Heart left ventricle (tissue), 16 donors: Measurements from ENCODE around the gene NIPA2. TPM values are rescaled to one million over a fixed set of nuclear protein-coding genes. Genes with fewer than 3 reads are reported as not detected.

ENCODE experiments used
- ATAC-seq, 4 donors: fragments of 200-7000 bp; cut with Tn5 transposase; one replicate each; pipeline ENCODE4 v1.9.1; 2020 to 2022; ENCODE audit warnings: moderate library complexity in 4 of 4, mild to moderate bottlenecking in 3 of 4, moderate number of reproducible peaks in 1 of 4
- DNase-seq, 5 donors: peaks; one replicate each; pipeline ENCODE4 v3.0.0-alpha.2; 2020
- H3K27ac ChIP-seq, 12 donors: fragments of 200-600 bp; sonication (generic) in 4 of 12; one replicate each; pipeline versions ENCODE4 v1.5.0 to v1.8.0; 2016 to 2022; ENCODE audit warnings: mild to moderate bottlenecking in 2 of 12
- H3K27me3 ChIP-seq, 9 donors: fragments of 200-600 bp; sonication (generic) in 2 of 9; one replicate each; pipeline versions ENCODE4 v1.5.1 to v1.8.0; 2016 to 2022; ENCODE audit warnings: mild to moderate bottlenecking in 3 of 9
- H3K36me3 ChIP-seq, 9 donors: fragments of 200-600 bp; sonication (generic) in 2 of 9; one replicate each; pipeline versions ENCODE4 v1.5.0 to v1.8.0; 2018 to 2022; ENCODE audit warnings: mild to moderate bottlenecking in 2 of 9
- H3K4me1 ChIP-seq, 12 donors: fragments of 200-600 bp; sonication (generic) in 4 of 12; one replicate each; pipeline versions ENCODE4 v1.5.0 to v1.8.0; 2016 to 2022; ENCODE audit warnings: mild to moderate bottlenecking in 3 of 12
- H3K4me3 ChIP-seq, 12 donors: fragments of 200-600 bp; sonication (generic) in 4 of 12; one replicate each; pipeline versions ENCODE4 v1.5.0 to v1.8.0; 2017 to 2022; ENCODE audit warnings: mild to moderate bottlenecking in 9 of 12, moderate library complexity in 4 of 12
- H3K9me3 ChIP-seq, 12 donors: fragments of 200-600 bp; sonication (generic) in 4 of 12; one replicate each; pipeline versions ENCODE4 v1.5.0 to v1.8.0; 2016 to 2022; ENCODE audit warnings: mild to moderate bottlenecking in 1 of 12
- POLR2A ChIP-seq, 2 donors: fragments of 450-650 bp; IDR thresholded peaks; one replicate each; pipeline ENCODE4 v1.6.1; 2017; ENCODE audit warnings: antibody characterized with exemption in 2 of 2, mild to moderate bottlenecking in 2 of 2, moderate library complexity in 2 of 2
- WGBS, 4 donors: extraction: QIAGEN DNeasy Blood & Tissue Kit in 2 of 4; methylation state at CpG; one replicate each; pipeline versions ENCODE4 v1.1.5 to v1.1.7; 2013 to 2018; 5-methylcytosine and 5-hydroxymethylcytosine counted together
- intact Hi-C, 10 donors: fragments of 100-400 bp; cut with DNase I; formaldehyde crosslinking; loops; one replicate each; pipeline versions ENCODE4 v1.11.1 to v1.14.2; 2022
- polyA plus RNA-seq, 2 donors: library from polyadenylated mRNA; stranded (reverse); fragments of 200-250 nt; gene quantifications; one replicate each; pipeline ENCODE4 v1.2.3, GENCODE V29; 2013
- total RNA-seq, 9 donors: library from RNA; depleted of rRNA in 2 of 9; stranded (reverse); fragments of >200 nt in 2 of 9; fragmentation: NEBNext Ultra II Directional in 3 of 9; extraction: Animal tissue kit (Norgen Biotek cat#: 25700) in 3 of 9; gene quantifications; one replicate each; pipeline versions ENCODE4 v1.1.0 to v1.2.4, GENCODE V29; 2016 to 2023
- TF ChIP-seq, protein P1 (sequence below), 12 donors: fragments of 200-600 bp; sonication (generic) in 4 of 12; IDR thresholded peaks; one replicate each; pipeline versions ENCODE4 v1.5.0 to v1.8.0; 2018 to 2022; ENCODE audit warnings: antibody characterized with exemption in 12 of 12, mild to moderate bottlenecking in 5 of 12
- donor health status: ischemic (EF 13 %, LVEDD 7.1; RV severe dilation, severe dysfunction).
- donor health status: healthy with polysubstance abuse.
- donor health status: DM: no; HTN: yes; CAD: no.
- donor health status: DM: no; HTN: no; CAD: no.
- donor health status: ischemic (EF 25% LVEDD 6.9; RV normal size, moderate dysfunction).
- donor health status: ischemic (EF 25% LVEDD 5.7; RV mildly dilated, moderate dysfunction).
- donor health status: healthy.
- donor health status: DM: yes; HTN: yes; CAD: no.
- donor health status: ischemic (EF 35%, LVEDD 5.7; RV mildly dilated, moderate dysfunction).
- donor health status: nonischemic (EF 11% LVEDD 7.7; RV severe dilation, severe dysfunction).
- donor health status: DM: yes; HTN: yes; CAD: no.
- donor health status: PGD.
- donor health status: ischemic (EF 29% LVEDD 5.4; RV normal size, mild dysfunction).
- donor health status: nonischemic (EF 23%, LVEDD 6.1; RV moderate dilation, normal function).

NIPA2 gene
- total and polyA plus RNA-seq, 11 donors, result 5.3 to 47.0 (median 20.6) TPM

DNA sequence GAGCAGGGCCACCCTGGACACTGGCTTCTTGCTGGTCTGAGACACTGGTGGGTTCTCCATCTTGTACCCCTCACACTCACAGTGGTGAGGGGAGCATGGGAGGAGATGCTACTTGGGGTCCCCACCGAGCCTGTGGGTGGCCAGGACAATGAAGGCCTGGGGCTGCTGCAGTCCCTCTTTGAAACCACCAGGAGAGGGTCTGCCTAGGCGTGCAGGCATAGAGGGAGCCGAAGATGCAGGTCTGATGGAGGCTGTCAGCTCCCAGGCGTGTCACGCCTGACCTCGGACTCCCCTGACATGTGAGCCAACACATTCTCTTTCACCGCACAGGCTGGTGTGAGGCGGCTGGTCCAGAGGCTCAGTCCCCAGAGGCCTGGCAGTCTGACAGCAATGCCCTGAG, 39.1 kb downstream of the NIPA2 start:
- ATAC-seq (peak in 2 of 4 donors; percentile 5 to 17), DNase-seq (no peak)
- H3K9me3 ChIP-seq, result no peaks in the 10 kb centered on the region
- peaks cover 0 to 4% (median 0%) of the 10 kb centered on the region in 12 donors for H3K4me1 ChIP-seq
- 90 to 95% (median 93%) methylated on average over 8 of the region's 8 CpGs for WGBS, 4 donors
- H3K27me3 ChIP-seq, result no peaks in the 10 kb centered on the region
- peaks cover 0 to 100% (median 97%) of the 10 kb centered on the region in 9 donors for H3K36me3 ChIP-seq
- intact Hi-C loops, result loop anchor here in 1 of 10 donors (10.0 kb wide), 1 partner anchor 73 kb away; no protein-coding TSS in a partner anchor
- H3K27ac ChIP-seq, result no peak overlapping the region
- H3K4me3 ChIP-seq, result no peak overlapping the region
- no peak for TF ChIP-seq POLR2A (IDR thresholded peaks at IDR 0.05)
- TF ChIP-seq, protein P1, sequence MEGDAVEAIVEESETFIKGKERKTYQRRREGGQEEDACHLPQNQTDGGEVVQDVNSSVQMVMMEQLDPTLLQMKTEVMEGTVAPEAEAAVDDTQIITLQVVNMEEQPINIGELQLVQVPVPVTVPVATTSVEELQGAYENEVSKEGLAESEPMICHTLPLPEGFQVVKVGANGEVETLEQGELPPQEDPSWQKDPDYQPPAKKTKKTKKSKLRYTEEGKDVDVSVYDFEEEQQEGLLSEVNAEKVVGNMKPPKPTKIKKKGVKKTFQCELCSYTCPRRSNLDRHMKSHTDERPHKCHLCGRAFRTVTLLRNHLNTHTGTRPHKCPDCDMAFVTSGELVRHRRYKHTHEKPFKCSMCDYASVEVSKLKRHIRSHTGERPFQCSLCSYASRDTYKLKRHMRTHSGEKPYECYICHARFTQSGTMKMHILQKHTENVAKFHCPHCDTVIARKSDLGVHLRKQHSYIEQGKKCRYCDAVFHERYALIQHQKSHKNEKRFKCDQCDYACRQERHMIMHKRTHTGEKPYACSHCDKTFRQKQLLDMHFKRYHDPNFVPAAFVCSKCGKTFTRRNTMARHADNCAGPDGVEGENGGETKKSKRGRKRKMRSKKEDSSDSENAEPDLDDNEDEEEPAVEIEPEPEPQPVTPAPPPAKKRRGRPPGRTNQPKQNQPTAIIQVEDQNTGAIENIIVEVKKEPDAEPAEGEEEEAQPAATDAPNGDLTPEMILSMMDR (IDR thresholded peaks at IDR 0.05), result no peak

DNA sequence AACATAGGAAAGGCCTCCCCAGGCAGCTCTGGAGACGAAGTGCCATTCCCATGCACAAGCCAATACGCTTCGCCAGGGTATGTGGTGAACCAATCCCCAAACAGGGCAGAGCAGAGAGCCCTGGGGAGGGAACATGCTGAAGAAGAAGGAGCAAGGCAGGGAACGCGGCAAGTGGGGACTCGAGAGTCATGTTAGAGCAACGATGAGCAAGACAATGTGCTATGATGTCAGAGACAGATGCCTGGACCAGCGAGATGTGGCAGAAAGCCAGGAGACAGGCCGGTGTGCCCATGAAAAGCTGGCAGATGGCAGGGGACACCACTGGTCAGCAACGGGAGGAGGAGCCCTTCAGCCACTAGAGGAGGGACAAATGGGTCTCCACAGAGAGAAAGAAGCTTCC, 39.6 kb downstream of the NIPA2 start:
- DNase-seq, result no peak
- TF ChIP-seq, protein P1 (IDR thresholded peaks at IDR 0.05), result no peak
- TF ChIP-seq POLR2A (IDR thresholded peaks at IDR 0.05), result no peak
- intact Hi-C loops, result loop anchor here in 1 of 10 donors (10.0 kb wide), 1 partner anchor 73 kb away; no protein-coding TSS in a partner anchor
- Histone ChIP-seq H3K4me1 (peaks cover 0 to 3% (median 0%) of the 10 kb centered on the region in 12 donors), H3K27me3 (no peaks in the 10 kb centered on the region), H3K27ac (no peak overlapping the region), H3K36me3 (peaks cover 0 to 100% (median 96%) of the 10 kb centered on the region in 9 donors), H3K4me3 (no peak overlapping the region), H3K9me3 (no peaks in the 10 kb centered on the region)
- 77 to 91% (median 82%) methylated on average over 10 of the region's 10 CpGs for WGBS, 4 donors
- ATAC-seq, result peak in 3 of 4 donors; percentile 7 to 17 (median 14)

DNA sequence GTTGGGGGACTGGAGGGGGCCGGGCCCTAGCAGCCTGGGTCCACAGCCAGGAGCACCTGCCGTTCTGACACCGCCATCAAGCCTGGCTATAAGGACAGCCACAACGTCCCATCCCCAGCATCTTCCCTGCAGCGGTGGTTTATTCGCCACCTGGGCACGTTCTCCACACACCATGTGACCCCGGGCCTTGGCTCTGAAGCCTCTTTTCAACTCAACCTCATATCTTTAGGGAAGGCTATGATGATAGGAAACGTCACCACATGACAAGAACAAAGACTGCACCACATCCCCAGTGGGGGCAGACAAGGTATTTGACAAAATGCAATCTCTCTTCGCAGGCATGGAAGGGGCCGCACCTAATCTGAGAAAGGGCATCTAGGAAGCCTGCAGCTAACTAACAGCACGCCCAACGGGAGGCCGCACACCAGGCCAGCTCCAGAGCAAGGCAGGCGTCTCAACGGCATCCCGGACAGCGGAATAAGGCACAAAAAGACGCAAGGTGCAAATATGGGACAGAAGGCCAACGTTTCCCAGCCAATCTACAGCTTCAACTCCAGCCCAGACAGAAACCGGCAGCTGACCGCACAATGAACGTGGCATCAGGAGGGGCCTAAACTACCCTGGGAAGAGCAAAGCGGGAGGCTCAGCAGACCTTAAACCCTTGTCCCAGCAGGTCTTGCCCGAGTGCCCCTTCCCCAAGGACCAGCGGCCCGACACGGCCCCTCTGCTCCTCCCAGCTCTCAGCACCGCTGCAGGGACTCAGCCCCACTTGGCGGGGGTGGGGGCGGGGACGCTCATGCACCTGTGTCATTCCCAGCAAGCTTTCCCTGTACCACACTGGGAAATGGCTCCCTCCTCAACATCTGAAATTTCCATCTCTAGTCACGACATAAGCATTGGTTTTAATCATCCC, 41.9 kb downstream of the NIPA2 start:
- peak in 1 of 4 donors; percentile 9 for ATAC-seq
- H3K27me3 ChIP-seq, result no peaks in the 10 kb centered on the region
- DNase-seq, result no peak
- TF ChIP-seq, protein P1 (IDR thresholded peaks at IDR 0.05), result no peak
- TF ChIP-seq POLR2A (IDR thresholded peaks at IDR 0.05), result no peak
- no peak overlapping the region for H3K27ac ChIP-seq
- peaks cover 0 to 87% (median 76%) of the 10 kb centered on the region in 9 donors for H3K36me3 ChIP-seq
- H3K9me3 ChIP-seq, result no peaks in the 10 kb centered on the region
- no peaks in the 10 kb centered on the region for H3K4me1 ChIP-seq
- intact Hi-C loops, result no loop called here
- H3K4me3 ChIP-seq, result no peak overlapping the region
- 86 to 89% (median 88%) methylated on average over 30 to 33 of the region's 33 CpGs for WGBS, 4 donors

DNA sequence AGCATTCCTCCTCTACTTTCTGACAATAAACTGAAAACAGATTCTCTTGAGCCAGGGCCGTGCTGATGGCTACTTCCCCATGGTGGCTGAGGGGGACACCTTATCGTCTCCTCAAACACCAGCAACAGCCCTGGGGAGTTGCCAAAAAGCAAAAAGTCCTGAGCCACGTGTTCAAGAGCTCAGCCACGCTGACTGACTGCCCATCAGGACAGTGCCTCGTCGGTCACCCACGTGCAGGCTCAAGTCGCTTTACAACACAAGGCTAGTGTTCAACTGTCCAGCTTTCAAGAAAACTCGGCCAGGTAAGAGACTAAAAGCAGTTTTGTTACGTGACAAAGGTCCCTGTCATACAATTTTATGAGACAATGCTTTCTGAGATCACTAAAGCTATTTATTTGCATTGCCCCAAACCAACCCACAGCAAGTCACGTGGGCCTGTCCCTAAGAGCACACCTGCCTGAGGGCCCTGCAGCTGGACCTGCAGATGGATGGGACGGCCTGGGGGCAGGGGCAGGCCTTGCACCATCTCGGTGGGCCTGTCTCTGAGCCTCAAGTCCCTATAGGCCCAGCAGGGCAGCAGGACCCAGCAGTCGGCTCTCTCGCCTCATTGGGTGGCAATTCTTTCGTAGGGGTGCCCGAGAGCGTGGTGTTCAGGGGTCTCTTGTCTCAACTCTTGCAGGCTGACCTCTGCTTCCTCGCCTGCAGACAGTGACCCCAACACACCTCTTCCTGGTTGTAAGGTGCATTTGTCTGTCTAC, 42.7 kb downstream of the NIPA2 start:
- Histone ChIP-seq H3K27ac (no peak overlapping the region), H3K9me3 (no peaks in the 10 kb centered on the region), H3K4me3 (no peak overlapping the region), H3K27me3 (no peaks in the 10 kb centered on the region), H3K36me3 (peaks cover 0 to 79% (median 73%) of the 10 kb centered on the region in 9 donors), H3K4me1 (no peaks in the 10 kb centered on the region)
- WGBS, 4 donors, result 81 to 88% (median 87%) methylated on average over 18 to 19 of the region's 19 CpGs
- DNase-seq, result no peak
- no peak for TF ChIP-seq POLR2A (IDR thresholded peaks at IDR 0.05)
- TF ChIP-seq, protein P1 (IDR thresholded peaks at IDR 0.05), result no peak
- intact Hi-C loops, result no loop called here
- no peak for ATAC-seq
